A549 (cell line): Measurements from ENCODE around the gene CCDC127. TPM values are rescaled to one million over a fixed set of nuclear protein-coding genes. Genes with fewer than 3 reads are reported as not detected.

Experiments used
- ATAC-seq, 2 experiments: fragments of 200-7000 bp in 1 of 2; fragments of >200 bp in 1 of 2; cut with Nextera tagmentation in 1 of 2; cut with Tn5 transposase in 1 of 2; 3 replicates each; pipeline versions ENCODE4 v1.8.0 to v1.9.1; 2018 to 2020; ENCODE audit warnings: mild to moderate bottlenecking in 1 of 2, moderate library complexity in 1 of 2
- CTCF ChIA-PET: fragments of 300-600 bp; sonication (Branson Sonifier 250); formaldehyde crosslinking; extraction: SDS; loops from one replicate; lab custom pipeline; 2021; ENCODE audit warnings: antibody characterized with exemption, inconsistent platforms; lab: Yijun Ruan, JAX
- POLR2A ChIA-PET: fragments of 350-600 bp; formaldehyde crosslinking; extraction: SDS; loops from one replicate; lab custom pipeline; 2021; ENCODE audit warnings: antibody characterized with exemption, inconsistent platforms; lab: Yijun Ruan, JAX
- DNase-seq, 2 experiments: peaks; one replicate each; pipeline versions ENCODE4 v3.0.0 to v3.0.0-alpha.2; 2011 to 2016; ENCODE audit warnings: low read depth in 1 of 2, low spot score in 1 of 2
- FAIRE-seq: peaks from 2 replicates; lab custom pipeline; 2011; peaks lifted over from hg19 to GRCh38; lab: Jason Lieb, UNC
- H3K27ac ChIP-seq, 2 experiments: fragments of >200 bp; sonication (Bioruptor Twin); formaldehyde crosslinking; 3 replicates each; pipeline ENCODE4 v1.5.1; 2016 to 2017
- H3K4me1 ChIP-seq: fragments of >200 bp; sonication (Bioruptor Twin); formaldehyde crosslinking; 3 replicates; pipeline ENCODE4 v1.6.1; 2016
- H3K4me2 ChIP-seq: fragments of >200 bp; sonication (Bioruptor Twin); formaldehyde crosslinking; 3 replicates; pipeline ENCODE4 v1.6.1; 2016
- H3K4me3 ChIP-seq: fragments of >200 bp; sonication (Bioruptor Twin); formaldehyde crosslinking; 3 replicates; pipeline ENCODE4 v1.5.1; 2016
- H3K9me3 ChIP-seq: fragments of >200 bp; sonication (Bioruptor Twin); formaldehyde crosslinking; 3 replicates; pipeline ENCODE4 v1.6.1; 2016
- CBX8 ChIP-seq: fragments of 200-600 bp; sonication (generic); IDR thresholded peaks from 2 replicates; pipeline ENCODE4 v1.6.1; 2016
- CEBPB ChIP-seq, 2 experiments: fragments of >200 bp in 1 of 2; sonication (Bioruptor Twin) in 1 of 2; formaldehyde crosslinking in 1 of 2; IDR thresholded peaks; 2 replicates each; pipeline ENCODE4 v1.6.1; 2012 to 2016
- CHD2 ChIP-seq: fragments of 150-350 bp; IDR thresholded peaks from 2 replicates; pipeline ENCODE4 v1.6.1; 2014; ENCODE audit warnings: low read length; ENCODE audit not compliant: partially characterized antibody
- CHD4 ChIP-seq: fragments of 200-600 bp; sonication (generic); IDR thresholded peaks from 2 replicates; pipeline ENCODE4 v1.6.1; 2016; ENCODE audit warnings: antibody characterized with exemption, mild to moderate bottlenecking, borderline replicate concordance
- CTCF ChIP-seq: fragments of >200 bp; sonication (Bioruptor Twin); formaldehyde crosslinking; IDR thresholded peaks from 3 replicates; pipeline ENCODE4 v1.5.1; 2016
- EHMT2 ChIP-seq: fragments of 200-600 bp; sonication (generic); IDR thresholded peaks from 2 replicates; pipeline ENCODE4 v1.6.1; 2016; ENCODE audit warnings: antibody characterized with exemption, low read depth, mild to moderate bottlenecking, moderate library complexity
- FOXS1 ChIP-seq: fragments of 250-450 bp; sonication (Bioruptor Pico); IDR thresholded peaks from 2 replicates; pipeline ENCODE4 v1.5.0; 2020; ENCODE audit warnings: mild to moderate bottlenecking, moderate library complexity
- HES2 ChIP-seq: fragments of >200 bp; sonication (Bioruptor Twin); formaldehyde crosslinking; IDR thresholded peaks from 2 replicates; pipeline ENCODE4 v1.6.1; 2016
- HOXB5 ChIP-seq: fragments of 250-450 bp; sonication (Bioruptor Pico); IDR thresholded peaks from 2 replicates; pipeline ENCODE4 v1.5.0; 2020; ENCODE audit warnings: mild to moderate bottlenecking, moderate library complexity
- KDM5A ChIP-seq: fragments of 200-600 bp; sonication (generic); IDR thresholded peaks from 2 replicates; pipeline ENCODE4 v1.6.1; 2016; ENCODE audit warnings: antibody characterized with exemption, mild to moderate bottlenecking
- NFE2L2 ChIP-seq: fragments of 150-350 bp; conservative IDR thresholded peaks from 2 replicates; pipeline ENCODE4 v1.6.1; 2014; ENCODE audit warnings: low read length
- NR3C1 ChIP-seq: fragments of >200 bp; sonication (Bioruptor Twin); formaldehyde crosslinking; IDR thresholded peaks from 3 replicates; pipeline ENCODE4 v1.6.1; 2017
- RAD21 ChIP-seq, 2 experiments: fragments of >200 bp in 1 of 2; sonication (Bioruptor Twin) in 1 of 2; formaldehyde crosslinking in 1 of 2; IDR thresholded peaks in 1 of 2; conservative IDR thresholded peaks in 1 of 2; 2 replicates in 1 of 2; 3 replicates in 1 of 2; pipeline ENCODE4 v1.6.1; 2012 to 2018; ENCODE audit warnings: inconsistent platforms in 1 of 2
- RCOR1 ChIP-seq: fragments of 150-350 bp; IDR thresholded peaks from 2 replicates; pipeline ENCODE4 v1.6.1; 2014; ENCODE audit warnings: antibody characterized with exemption, low read length, low read depth
- RFX5 ChIP-seq: fragments of 450-650 bp; IDR thresholded peaks from 2 replicates; pipeline ENCODE4 v1.7.1; 2014; ENCODE audit warnings: antibody characterized with exemption, mild to moderate bottlenecking, moderate library complexity
- SREBF2 ChIP-seq: fragments of 450-650 bp; IDR thresholded peaks from 2 replicates; pipeline ENCODE4 v1.6.1; 2014; ENCODE audit warnings: mild to moderate bottlenecking, moderate library complexity
- ZC3H11A ChIP-seq: fragments of 450-650 bp; IDR thresholded peaks from 2 replicates; pipeline ENCODE4 v1.6.1; 2014; ENCODE audit warnings: antibody characterized with exemption, mild to moderate bottlenecking
- ZFP36 ChIP-seq: fragments of 450-650 bp; IDR thresholded peaks from 2 replicates; pipeline ENCODE4 v1.6.1; 2014; ENCODE audit warnings: borderline replicate concordance; ENCODE audit not compliant: partially characterized antibody
- ZNF302 ChIP-seq: fragments of 250-450 bp; sonication (Bioruptor Pico); IDR thresholded peaks from 2 replicates; pipeline ENCODE4 v1.9.0; 2021; ENCODE audit warnings: inconsistent platforms, mild to moderate bottlenecking, moderate library complexity
- WGBS: methylation state at CpG from one replicate; pipeline ENCODE4 v1.1.6; 2017; ENCODE audit errors: missing lambda C conversion rate; 5-methylcytosine and 5-hydroxymethylcytosine counted together
- polyA plus RNA-seq, 4 experiments: library from polyadenylated mRNA; depleted of rRNA in 3 of 4; stranded (reverse); fragments of >200 nt; fragmentation: RNase III in 1 of 4; extraction: RNeasy Plus Mini Kit Qiagen cat#74134 plus additional on column Dnase treatment in 1 of 4; gene quantifications; 2 replicates in 3 of 4; 3 replicates in 1 of 4; pipeline ENCODE4 v1.2.3, GENCODE V29; 2011 to 2017
- TF ChIP-seq, protein P1 (sequence below): IDR thresholded peaks from 2 replicates; pipeline ENCODE4 v1.6.1; 2012
- TF ChIP-seq, protein P2 (sequence below): fragments of 200-600 bp; sonication (generic); IDR thresholded peaks from 2 replicates; pipeline ENCODE4 v1.6.1; 2016; ENCODE audit warnings: antibody characterized with exemption, mild to moderate bottlenecking, moderate library complexity

Gene CCDC127
- polyA plus RNA-seq, 2 of the 4 experiments (the other 2 are of a cell fraction), result 5.1 to 6.2 TPM

GRCh38 chr5:157126-157715 is 60.7 kb downstream of the CCDC127 start:
- CTCF ChIA-PET, result interaction anchor here (0.9 to 2.2 kb wide), 2 partner anchors 10 to 31 kb away, joined by 3 to 6 read pairs; no protein-coding TSS in a partner anchor
- no peak overlapping the region for H3K4me3 ChIP-seq
- POLR2A ChIA-PET, result no interaction called here
- WGBS, result 68% methylated on average over 12 of the region's 12 CpGs
- H3K9me3 ChIP-seq, result no peaks in the 10 kb centered on the region
- TF ChIP-seq NR3C1 (no peak), NFE2L2 (no peak), CHD4 (no peak), CTCF (no peak), FOXS1 (CRISPR knock-in tag) (no peak), CEBPB (IDR thresholded peaks at IDR 0.05) (no peak), RFX5 (no peak), ZFP36 (no peak), KDM5A (no peak), ZNF302 (CRISPR knock-in tag) (no peak), RCOR1 (no peak), RAD21 (conservative IDR thresholded peaks at IDR 0.05 in 1 of 2, IDR thresholded peaks at IDR 0.05 in 1 of 2) (no peak)
- TF ChIP-seq, protein P1, sequence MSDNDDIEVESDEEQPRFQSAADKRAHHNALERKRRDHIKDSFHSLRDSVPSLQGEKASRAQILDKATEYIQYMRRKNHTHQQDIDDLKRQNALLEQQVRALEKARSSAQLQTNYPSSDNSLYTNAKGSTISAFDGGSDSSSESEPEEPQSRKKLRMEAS, result no peak
- TF ChIP-seq, protein P2, sequence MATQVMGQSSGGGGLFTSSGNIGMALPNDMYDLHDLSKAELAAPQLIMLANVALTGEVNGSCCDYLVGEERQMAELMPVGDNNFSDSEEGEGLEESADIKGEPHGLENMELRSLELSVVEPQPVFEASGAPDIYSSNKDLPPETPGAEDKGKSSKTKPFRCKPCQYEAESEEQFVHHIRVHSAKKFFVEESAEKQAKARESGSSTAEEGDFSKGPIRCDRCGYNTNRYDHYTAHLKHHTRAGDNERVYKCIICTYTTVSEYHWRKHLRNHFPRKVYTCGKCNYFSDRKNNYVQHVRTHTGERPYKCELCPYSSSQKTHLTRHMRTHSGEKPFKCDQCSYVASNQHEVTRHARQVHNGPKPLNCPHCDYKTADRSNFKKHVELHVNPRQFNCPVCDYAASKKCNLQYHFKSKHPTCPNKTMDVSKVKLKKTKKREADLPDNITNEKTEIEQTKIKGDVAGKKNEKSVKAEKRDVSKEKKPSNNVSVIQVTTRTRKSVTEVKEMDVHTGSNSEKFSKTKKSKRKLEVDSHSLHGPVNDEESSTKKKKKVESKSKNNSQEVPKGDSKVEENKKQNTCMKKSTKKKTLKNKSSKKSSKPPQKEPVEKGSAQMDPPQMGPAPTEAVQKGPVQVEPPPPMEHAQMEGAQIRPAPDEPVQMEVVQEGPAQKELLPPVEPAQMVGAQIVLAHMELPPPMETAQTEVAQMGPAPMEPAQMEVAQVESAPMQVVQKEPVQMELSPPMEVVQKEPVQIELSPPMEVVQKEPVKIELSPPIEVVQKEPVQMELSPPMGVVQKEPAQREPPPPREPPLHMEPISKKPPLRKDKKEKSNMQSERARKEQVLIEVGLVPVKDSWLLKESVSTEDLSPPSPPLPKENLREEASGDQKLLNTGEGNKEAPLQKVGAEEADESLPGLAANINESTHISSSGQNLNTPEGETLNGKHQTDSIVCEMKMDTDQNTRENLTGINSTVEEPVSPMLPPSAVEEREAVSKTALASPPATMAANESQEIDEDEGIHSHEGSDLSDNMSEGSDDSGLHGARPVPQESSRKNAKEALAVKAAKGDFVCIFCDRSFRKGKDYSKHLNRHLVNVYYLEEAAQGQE, result no peak
- FAIRE-seq, result no peak
- no peak overlapping the region for H3K4me2 ChIP-seq
- no peaks in the 10 kb centered on the region for H3K4me1 ChIP-seq
- no peak for DNase-seq
- H3K27ac ChIP-seq, result no peak overlapping the region
- ATAC-seq, result no peak

DNA sequence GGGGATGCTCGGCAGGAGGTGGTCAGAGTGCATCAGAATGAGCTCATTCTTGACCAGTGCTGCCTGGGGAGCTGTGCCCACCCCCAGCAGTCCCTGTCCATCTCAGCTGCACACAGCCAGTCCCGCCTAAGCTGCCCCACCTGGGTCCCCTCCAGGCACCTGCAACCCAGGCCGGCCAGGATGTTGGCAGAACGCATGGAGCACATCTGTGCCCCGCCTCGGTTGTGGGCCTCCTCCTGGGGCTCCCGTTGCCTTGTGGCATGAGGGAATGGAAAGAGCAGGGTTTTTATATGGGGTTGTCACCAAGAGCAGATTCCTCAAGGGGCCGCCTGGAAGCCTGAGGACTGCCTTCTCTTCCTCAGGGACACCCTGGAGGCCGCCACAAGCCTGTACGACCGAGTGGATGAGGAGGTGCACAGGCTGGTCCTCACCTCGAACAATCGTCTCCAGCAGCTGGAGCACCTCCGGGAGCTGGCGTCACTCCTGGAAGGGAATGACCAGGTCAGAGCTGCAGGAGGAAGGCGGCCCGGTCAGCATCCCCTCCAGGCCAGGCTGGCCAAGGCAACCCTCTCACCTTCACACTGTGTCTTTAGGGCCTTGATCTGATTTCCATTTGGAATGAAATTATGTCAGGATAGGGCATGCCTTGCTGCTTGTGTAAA is 61.4 kb downstream of the CCDC127 start:
- ChIA-PET POLR2A (no interaction called here), CTCF (interaction anchor here (0.6 to 2.2 kb wide), 2 partner anchors 24 to 32 kb away, joined by 3 to 6 read pairs; no protein-coding TSS in a partner anchor)
- Histone ChIP-seq H3K4me2 (no peak overlapping the region), H3K9me3 (no peaks in the 10 kb centered on the region), H3K27ac (no peak overlapping the region), H3K4me1 (no peaks in the 10 kb centered on the region), H3K4me3 (no peak overlapping the region)
- no peak for FAIRE-seq
- 69% methylated on average over 15 of the region's 17 CpGs for WGBS
- no peak for DNase-seq
- TF ChIP-seq RAD21 (conservative IDR thresholded peaks at IDR 0.05 in 1 of 2, IDR thresholded peaks at IDR 0.05 in 1 of 2) (no peak), ZFP36 (no peak), HES2 (no peak), NFE2L2 (no peak), CHD2 (no peak), CTCF (no peak), HOXB5 (no peak), NR3C1 (no peak), EHMT2 (no peak), SREBF2 (no peak), ZC3H11A (no peak), CBX8 (no peak)
- TF ChIP-seq, protein P1, result no peak
- no peak; a peak in 2 of 6 replicates for ATAC-seq
